GM23338 (cell line): ENCODE measurements around the gene CD84. TPM values are rescaled to one million over a fixed set of nuclear protein-coding genes. Genes with fewer than 3 reads are reported as not detected.

Source experiments
- ATAC-seq: fragments of 200-7000 bp; cut with Tn5 transposase; 3 replicates; pipeline ENCODE4 v1.9.1; 2020
- DNase-seq: peaks from one replicate; pipeline ENCODE4 v3.0.0-alpha.2; 2015; ENCODE audit warnings: low spot score
- H2AFZ ChIP-seq: fragments of 200-600 bp; sonication (generic); 2 replicates; pipeline ENCODE4 v1.8.0; 2016; ENCODE audit warnings: antibody characterized with exemption, mild to moderate bottlenecking, moderate library complexity
- H3F3A ChIP-seq: fragments of 200-600 bp; sonication (generic); replicated peaks from 2 replicates; pipeline ENCODE4 v1.8.0; 2017; ENCODE audit warnings: antibody characterized with exemption, mixed run types, low read depth
- H3K27ac ChIP-seq: fragments of 200-600 bp; sonication (generic); 2 replicates; pipeline ENCODE4 v1.6.1; 2016; ENCODE audit warnings: low read depth
- H3K27me3 ChIP-seq: fragments of 200-600 bp; sonication (generic); 2 replicates; pipeline ENCODE4 v1.8.0; 2016; ENCODE audit warnings: mild to moderate bottlenecking, mixed run types, moderate library complexity; ENCODE audit not compliant: insufficient read depth
- H3K36me3 ChIP-seq: fragments of 200-600 bp; sonication (generic); 2 replicates; pipeline ENCODE4 v1.8.0; 2016; ENCODE audit warnings: mild to moderate bottlenecking; ENCODE audit not compliant: insufficient read depth
- H3K4me1 ChIP-seq: fragments of 200-600 bp; sonication (generic); 2 replicates; pipeline ENCODE4 v1.8.0; 2016; ENCODE audit warnings: mild to moderate bottlenecking, moderate library complexity; ENCODE audit not compliant: insufficient read depth
- H3K4me2 ChIP-seq: fragments of 200-600 bp; sonication (generic); 2 replicates; pipeline ENCODE4 v1.7.1; 2017; ENCODE audit warnings: mixed run types
- H3K4me3 ChIP-seq: fragments of 200-600 bp; sonication (generic); 2 replicates; pipeline ENCODE4 v1.6.1; 2016; ENCODE audit warnings: mixed run types
- H3K79me2 ChIP-seq: fragments of 200-600 bp; sonication (generic); replicated peaks from 2 replicates; pipeline ENCODE4 v1.8.0; 2017; ENCODE audit warnings: mild to moderate bottlenecking; ENCODE audit not compliant: insufficient read depth
- H3K9me2 ChIP-seq: fragments of 200-600 bp; sonication (generic); 2 replicates; pipeline ENCODE4 v1.8.0; 2017; ENCODE audit not compliant: insufficient read depth
- H4K20me1 ChIP-seq: fragments of 200-600 bp; sonication (generic); replicated peaks from 2 replicates; pipeline ENCODE4 v1.8.0; 2017; ENCODE audit warnings: mild to moderate bottlenecking; ENCODE audit not compliant: insufficient read depth
- H3K27ac Mint-ChIP-seq: 2 replicates; pipeline ENCODE4 v1.8.0; 2020; ENCODE audit warnings: inconsistent platforms, mild to moderate bottlenecking, moderate library complexity, mixed read lengths
- H3K27me3 Mint-ChIP-seq: 3 replicates; pipeline ENCODE4 v1.8.0; 2022; ENCODE audit warnings: low read depth, mild to moderate bottlenecking, moderate library complexity, mixed read lengths, inconsistent platforms; ENCODE audit not compliant: insufficient read depth, poor library complexity
- H3K36me3 Mint-ChIP-seq: 3 replicates; pipeline ENCODE4 v1.8.0; 2021; ENCODE audit warnings: low read depth, mild to moderate bottlenecking, inconsistent platforms, moderate library complexity, mixed read lengths
- H3K4me1 Mint-ChIP-seq: 3 replicates; pipeline ENCODE4 v1.8.0; 2020; ENCODE audit warnings: mild to moderate bottlenecking, inconsistent platforms, mixed read lengths
- H3K4me3 Mint-ChIP-seq: 3 replicates; pipeline ENCODE4 v1.8.0; 2021; ENCODE audit warnings: moderate library complexity, mild to moderate bottlenecking, inconsistent platforms, mixed read lengths
- H3K9me3 Mint-ChIP-seq: 3 replicates; pipeline ENCODE4 v1.8.0; 2020; ENCODE audit warnings: moderate library complexity, mild to moderate bottlenecking, inconsistent platforms, mixed read lengths
- ETS1 ChIP-seq: IDR thresholded peaks from 2 replicates; pipeline ENCODE4 v1.6.1; 2016; ENCODE audit warnings: antibody characterized with exemption
- EZH2 ChIP-seq: fragments of 200-600 bp; sonication (generic); IDR thresholded peaks from one replicate; pipeline ENCODE4 v1.8.0; 2017; ENCODE audit warnings: antibody characterized with exemption, mild to moderate bottlenecking, low read depth; ENCODE audit not compliant: unreplicated experiment
- EZH2phosphoT487 ChIP-seq: fragments of 200-600 bp; sonication (generic); IDR thresholded peaks from one replicate; pipeline ENCODE4 v1.8.1; 2018; ENCODE audit warnings: antibody characterized with exemption; ENCODE audit not compliant: unreplicated experiment
- JUNB ChIP-seq: IDR thresholded peaks from one replicate; pipeline ENCODE4 v1.6.1; 2016; ENCODE audit warnings: antibody characterized with exemption; ENCODE audit not compliant: unreplicated experiment
- STAT1 ChIP-seq: IDR thresholded peaks from one replicate; pipeline ENCODE4 v1.6.1; 2016; ENCODE audit warnings: antibody characterized with exemption; ENCODE audit not compliant: unreplicated experiment
- ZNF114 ChIP-seq: fragments of 250-450 bp; sonication (Bioruptor Pico); IDR thresholded peaks from 2 replicates; pipeline ENCODE4 v1.5.0; 2020; ENCODE audit warnings: mild to moderate bottlenecking, moderate library complexity
- ZNF462 ChIP-seq: fragments of 250-450 bp; sonication (Bioruptor Pico); IDR thresholded peaks from 2 replicates; pipeline ENCODE4 v1.5.0; 2020; ENCODE audit warnings: mild to moderate bottlenecking, moderate library complexity
- polyA plus RNA-seq: library from polyadenylated mRNA; unstranded; fragments of >200 nt; fragmentation: Nextera tagmentation; extraction: Ambion mirVana; gene quantifications from 2 replicates; pipeline ENCODE4 v1.2.1, GENCODE V29; 2016
- total RNA-seq: library from RNA; depleted of rRNA; stranded (reverse); fragments of >200 nt; shearing (Covaris generic); gene quantifications from 2 replicates; pipeline ENCODE4 v1.2.3, GENCODE V29; 2014

CD84 gene
- total and polyA plus RNA-seq, 2 experiments from 2014 or later = not detected

- no peak for DNase-seq
- Histone ChIP-seq H3K36me3 (no peaks in the 10 kb centered on the region), H3K9me2 (no peaks in the 10 kb centered on the region), H3K79me2 (no peaks in the 10 kb centered on the region), H3K27ac (no peak overlapping the region), H3K4me3 (no peak overlapping the region), H3F3A (no peaks in the 10 kb centered on the region), H4K20me1 (no peaks in the 10 kb centered on the region), H3K4me2 (no peak overlapping the region), H3K4me1 (no peaks in the 10 kb centered on the region), H3K27me3 (no peaks in the 10 kb centered on the region), H2AFZ (peak overlapping the region; percentile 44; the same call in 1 of the 2 replicates)
- H3K36me3 Mint-ChIP-seq = no peaks in the 10 kb centered on the region
- no peak overlapping the region for H3K4me3 Mint-ChIP-seq
- H3K4me1 Mint-ChIP-seq = peaks cover 2% of the 10 kb centered on the region; the same call in 1 of the 3 replicates
- no peak overlapping the region for H3K27ac Mint-ChIP-seq
- ATAC-seq = no peak
- TF ChIP-seq ETS1 (no peak), ZNF114 (CRISPR knock-in tag) (no peak), EZH2 (no peak), EZH2phosphoT487 (no peak), JUNB (no peak), ZNF462 (CRISPR knock-in tag) (no peak), STAT1 (no peak)
- H3K9me3 Mint-ChIP-seq = peaks cover 2% of the 10 kb centered on the region; the same call in 1 of the 3 replicates
- H3K27me3 Mint-ChIP-seq = no peaks in the 10 kb centered on the region
These were observed 9.2 kb upstream of the CD84 start for GRCh38 chr1:160588468-160588867.
